PC-9 (cell line): ENCODE data around the gene SUSD3. TPM values are rescaled to one million over a fixed set of nuclear protein-coding genes. Genes with fewer than 3 reads are reported as not detected.

Source experiments
- BruUV-seq: library from RNA; stranded (reverse); fragments of 400-500 nt; replicated peaks from 2 replicates; lab custom pipeline; 2021; lab: Mats Ljungman, UMichigan
- CTCF ChIA-PET: fragments of 300-600 bp; sonication (Branson Sonifier 250); formaldehyde crosslinking; loops from one replicate; lab custom pipeline; 2022; ENCODE audit warnings: antibody characterized with exemption; lab: Charles Lee
- POLR2A ChIA-PET: fragments of 300-600 bp; sonication (Branson Sonifier 250); formaldehyde crosslinking; loops from one replicate; lab custom pipeline; 2022; ENCODE audit warnings: antibody characterized with exemption; ENCODE audit not compliant: unreplicated experiment; lab: Charles Lee
- DNase-seq, 2 experiments: peaks; one replicate each; pipeline versions ENCODE4 v3.0.0 to v3.0.0-alpha.2; 2015 to 2022; ENCODE audit warnings: mixed read lengths in 1 of 2
- H2AFZ ChIP-seq: fragments of 200-600 bp; sonication (generic); 2 replicates; pipeline ENCODE4 v1.8.1; 2017; ENCODE audit warnings: antibody characterized with exemption
- H3F3A ChIP-seq: fragments of 200-600 bp; sonication (generic); 2 replicates; pipeline ENCODE4 v1.8.1; 2017; ENCODE audit warnings: antibody characterized with exemption, mild to moderate bottlenecking, low read depth; ENCODE audit not compliant: insufficient read depth
- H3K27ac ChIP-seq: fragments of 200-600 bp; sonication (generic); 2 replicates; pipeline ENCODE4 v1.6.1; 2016; ENCODE audit warnings: mixed run types
- H3K27me3 ChIP-seq: fragments of 200-600 bp; sonication (generic); 2 replicates; pipeline ENCODE4 v1.6.1; 2016; ENCODE audit warnings: low read depth, mixed run types; ENCODE audit not compliant: insufficient read depth
- H3K36me3 ChIP-seq: fragments of 200-600 bp; sonication (generic); 2 replicates; pipeline ENCODE4 v1.6.1; 2016; ENCODE audit warnings: low read depth, mixed run types
- H3K4me1 ChIP-seq: fragments of 200-600 bp; sonication (generic); replicated peaks from 2 replicates; pipeline ENCODE4 v1.6.1; 2016; ENCODE audit warnings: mixed run types; ENCODE audit not compliant: insufficient read depth
- H3K4me2 ChIP-seq: fragments of 200-600 bp; sonication (generic); 2 replicates; pipeline ENCODE4 v1.6.1; 2017; ENCODE audit warnings: mixed run types
- H3K4me3 ChIP-seq: fragments of 200-600 bp; sonication (generic); 2 replicates; pipeline ENCODE4 v1.6.1; 2016; ENCODE audit warnings: mixed run types
- H3K79me2 ChIP-seq: fragments of 200-600 bp; sonication (generic); 2 replicates; pipeline ENCODE4 v1.6.1; 2017; ENCODE audit warnings: low read depth, mixed run types
- H3K9me2 ChIP-seq: fragments of 200-600 bp; sonication (generic); 2 replicates; pipeline ENCODE4 v1.8.1; 2017; ENCODE audit warnings: mild to moderate bottlenecking; ENCODE audit not compliant: insufficient read depth
- H3K9me3 ChIP-seq: fragments of 200-600 bp; sonication (generic); 2 replicates; pipeline ENCODE4 v1.8.1; 2016; ENCODE audit warnings: low read depth; ENCODE audit not compliant: insufficient read depth
- H4K20me1 ChIP-seq: fragments of 200-600 bp; sonication (generic); 2 replicates; pipeline ENCODE4 v1.8.1; 2017; ENCODE audit not compliant: insufficient read depth
- CTCF ChIP-seq: fragments of 200-600 bp; sonication (generic); conservative IDR thresholded peaks from 2 replicates; pipeline ENCODE4 v1.6.1; 2017; ENCODE audit warnings: mixed run types, antibody characterized with exemption, mild to moderate bottlenecking, moderate library complexity
- EZH2 ChIP-seq: fragments of 200-600 bp; sonication (generic); IDR thresholded peaks from 2 replicates; pipeline ENCODE4 v1.8.0; 2017; ENCODE audit warnings: antibody characterized with exemption, low read depth
- intact Hi-C: fragments of 100-400 bp; cut with micrococcal nuclease; formaldehyde crosslinking; loops from one replicate; pipeline ENCODE4 v1.10.0; 2022; ENCODE audit not compliant: unreplicated experiment
- total RNA-seq: library from RNA; stranded (reverse); gene quantifications from 2 replicates; pipeline ENCODE4 v1.2.3, GENCODE V29; 2021

SUSD3 gene
- total RNA-seq, 1 experiment from 2014 or later, result 8.4 TPM

GRCh38 chr9:93071464-93071863, 13.0 kb downstream of the SUSD3 start:
- no peaks in the 10 kb centered on the region for H3K4me1 ChIP-seq
- no peaks in the 10 kb centered on the region for H3K27me3 ChIP-seq
- no TSS peak for BruUV-seq
- TF ChIP-seq EZH2 (no peak), CTCF (no peak)
- no peak overlapping the region for H2AFZ ChIP-seq
- ChIA-PET CTCF (no interaction called here), POLR2A (interaction anchor here (0.7 kb wide), 1 partner anchor 11 kb away, joined by 3 read pairs; no protein-coding TSS in a partner anchor)
- no peaks in the 10 kb centered on the region for H4K20me1 ChIP-seq
- DNase-seq, result no peak
- H3K9me2 ChIP-seq, result no peaks in the 10 kb centered on the region
- H3K79me2 ChIP-seq, result no peaks in the 10 kb centered on the region
- intact Hi-C loops, result no loop called here
- H3K4me3 ChIP-seq, result no peak overlapping the region
- H3F3A ChIP-seq, result no peaks in the 10 kb centered on the region
- no peaks in the 10 kb centered on the region for H3K9me3 ChIP-seq
- no peak overlapping the region for H3K4me2 ChIP-seq
- H3K36me3 ChIP-seq, result no peaks in the 10 kb centered on the region
- H3K27ac ChIP-seq, result no peak overlapping the region

DNA sequence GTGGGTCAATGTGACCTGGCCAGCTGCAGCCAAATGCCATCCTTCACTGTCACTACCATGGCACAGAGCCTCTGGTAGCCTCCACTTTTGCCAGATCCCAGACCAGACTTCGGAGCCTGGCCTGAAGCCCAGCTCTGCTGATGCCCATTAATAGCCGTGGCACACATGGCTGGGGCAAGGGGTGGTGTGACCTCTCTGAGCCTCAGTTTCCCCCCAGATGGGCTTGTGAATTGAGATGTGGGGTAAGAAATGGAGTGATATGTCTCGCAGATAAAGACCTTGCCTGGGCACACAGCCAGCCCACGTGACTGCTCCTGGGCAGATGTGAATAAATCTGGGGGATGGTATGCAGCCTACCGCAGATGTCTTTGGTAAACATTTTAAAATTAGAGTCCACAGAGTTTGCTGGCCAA, 13.9 kb downstream of the SUSD3 start:
- no peak overlapping the region for H2AFZ ChIP-seq
- ChIA-PET POLR2A (no interaction called here), CTCF (no interaction called here)
- H3K4me2 ChIP-seq, result no peak overlapping the region
- no peaks in the 10 kb centered on the region for H4K20me1 ChIP-seq
- H3K27ac ChIP-seq, result no peak overlapping the region
- no peak for TF ChIP-seq EZH2
- no peak for TF ChIP-seq CTCF
- no peaks in the 10 kb centered on the region for H3K9me2 ChIP-seq
- no peaks in the 10 kb centered on the region for H3K4me1 ChIP-seq
- H3K9me3 ChIP-seq, result no peaks in the 10 kb centered on the region
- no peak for DNase-seq
- no peak overlapping the region for H3K4me3 ChIP-seq
- intact Hi-C loops, result no loop called here
- no peaks in the 10 kb centered on the region for H3F3A ChIP-seq
- no TSS peak for BruUV-seq
- no peaks in the 10 kb centered on the region for H3K79me2 ChIP-seq
- H3K36me3 ChIP-seq, result no peaks in the 10 kb centered on the region
- H3K27me3 ChIP-seq, result no peaks in the 10 kb centered on the region

DNA sequence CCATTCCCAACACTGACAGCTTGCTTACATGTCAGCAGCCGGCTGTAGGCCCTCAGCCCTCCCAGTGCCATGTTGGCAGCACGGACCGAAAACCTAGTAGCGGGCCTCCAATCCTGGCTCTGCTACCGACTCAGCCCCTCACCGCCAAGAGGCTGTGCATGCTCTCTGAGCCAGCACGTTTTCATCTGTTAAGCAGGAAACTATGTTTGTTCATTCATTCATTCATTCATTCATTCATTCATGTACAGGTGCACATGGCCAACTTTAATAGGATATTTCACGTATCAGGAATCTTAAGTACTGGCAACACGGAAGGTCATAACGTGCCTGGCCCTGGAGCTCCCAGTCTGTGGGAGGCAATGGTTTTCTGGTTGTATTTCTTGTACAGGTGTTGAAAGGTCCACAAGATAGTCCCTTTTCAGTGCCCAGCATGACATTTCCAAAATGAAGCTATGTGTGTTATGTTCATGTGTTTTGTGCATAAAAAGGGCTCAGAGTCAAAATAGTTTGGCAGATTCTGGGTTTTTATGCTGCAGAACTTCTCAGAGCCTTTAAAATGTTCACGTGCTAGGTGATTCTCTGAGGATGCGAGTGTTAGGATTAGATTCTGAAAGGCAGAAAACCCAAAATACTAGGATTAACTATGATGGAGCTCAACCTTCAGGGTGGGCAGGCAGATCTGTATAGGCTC, 17.7 kb downstream of the SUSD3 start:
- H3K9me3 ChIP-seq, result no peaks in the 10 kb centered on the region
- H3K36me3 ChIP-seq, result no peaks in the 10 kb centered on the region
- no TSS peak for BruUV-seq
- no peaks in the 10 kb centered on the region for H3K79me2 ChIP-seq
- no peaks in the 10 kb centered on the region for H4K20me1 ChIP-seq
- H3K4me2 ChIP-seq, result no peak overlapping the region
- no peak overlapping the region for H2AFZ ChIP-seq
- CTCF ChIA-PET, result interaction anchor here (0.5 kb wide), 1 partner anchor 292 kb away, joined by 7 read pairs; no protein-coding TSS in a partner anchor
- H3K4me1 ChIP-seq, result no peaks in the 10 kb centered on the region
- H3K4me3 ChIP-seq, result no peak overlapping the region
- H3F3A ChIP-seq, result no peaks in the 10 kb centered on the region
- H3K27ac ChIP-seq, result no peak overlapping the region
- intact Hi-C loops, result no loop called here
- POLR2A ChIA-PET, result no interaction called here
- no peaks in the 10 kb centered on the region for H3K9me2 ChIP-seq
- TF ChIP-seq EZH2 (no peak), CTCF (no peak)
- no peak for DNase-seq
- no peaks in the 10 kb centered on the region for H3K27me3 ChIP-seq
